Adrenal gland (tissue), 12 donors: ENCODE data around the gene EFR3B. TPM values are rescaled to one million over a fixed set of nuclear protein-coding genes. Genes with fewer than 3 reads are reported as not detected.

Experiments
- DNase-seq, 7 donors: peaks; one replicate each; pipeline ENCODE4 v3.0.0-alpha.2; 2019 to 2020
- H3K27ac ChIP-seq, 5 donors: fragments of 200-600 bp; sonication (generic) in 4 of 5; 1 replicate in 3 of 5; 2 replicates in 2 of 5; pipeline versions ENCODE4 v1.5.1 to v1.8.0; 2016 to 2020; ENCODE audit warnings: mild to moderate bottlenecking in 1 of 5
- H3K27me3 ChIP-seq: fragments of 200-600 bp; 2 replicates; pipeline ENCODE4 v1.8.0; 2021
- H3K36me3 ChIP-seq, 2 donors: fragments of 200-600 bp; replicated peaks in 1 of 2; 1 replicate in 1 of 2; 2 replicates in 1 of 2; pipeline versions ENCODE4 v1.5.1 to v1.8.0; 2018 to 2022
- H3K4me1 ChIP-seq, 2 donors: fragments of 200-600 bp; replicated peaks in 1 of 2; 1 replicate in 1 of 2; 2 replicates in 1 of 2; pipeline versions ENCODE4 v1.5.1 to v1.8.0; 2018 to 2021
- H3K4me3 ChIP-seq, 4 donors: fragments of 200-600 bp; sonication (generic) in 3 of 4; one replicate each; pipeline ENCODE4 v1.5.1; 2016 to 2018
- H3K9me3 ChIP-seq, 3 donors: fragments of 200-600 bp; sonication (generic) in 1 of 3; replicated peaks in 1 of 3; 1 replicate in 2 of 3; 2 replicates in 1 of 3; pipeline versions ENCODE4 v1.5.1 to v1.8.0; 2016 to 2021
- CTCF ChIP-seq, 6 experiments: fragments of 450-650 bp in 4 of 6; fragments of 200-600 bp in 2 of 6; sonication (generic) in 1 of 6; IDR thresholded peaks; 1 replicate in 5 of 6; 2 replicates in 1 of 6; pipeline versions ENCODE4 v1.5.1 to v1.8.0; 2016 to 2021; ENCODE audit warnings: antibody characterized with exemption in 6 of 6, mild to moderate bottlenecking in 2 of 6, moderate library complexity in 1 of 6
- POLR2A ChIP-seq, 2 donors: fragments of 450-650 bp; IDR thresholded peaks; one replicate each; pipeline ENCODE4 v1.6.1; 2017; ENCODE audit warnings: antibody characterized with exemption in 2 of 2, mild to moderate bottlenecking in 2 of 2, moderate library complexity in 1 of 2
- WGBS, 4 donors: extraction: QIAGEN DNeasy Blood & Tissue Kit in 2 of 4; methylation state at CpG; one replicate each; pipeline versions ENCODE4 v1.1.5 to v1.1.7; 2013 to 2017; 5-methylcytosine and 5-hydroxymethylcytosine counted together
- intact Hi-C, 2 donors: fragments of 100-400 bp; cut with DNase I; formaldehyde crosslinking; loops; one replicate each; pipeline versions ENCODE4 v1.14.1 to v1.15.0; 2022 to 2023
- polyA plus RNA-seq, 3 donors: library from polyadenylated mRNA; stranded (reverse); fragments of 200-250 nt in 2 of 3; fragments of 350-450 nt in 1 of 3; fragmentation: Illumina TruSeq in 1 of 3; extraction: RNeasy Lipid Tissue Mini Kit (QIAGEN cat#74804) in 1 of 3; gene quantifications; one replicate each; pipeline ENCODE4 v1.2.3, GENCODE V29; 2013 to 2014
- total RNA-seq, 9 donors: library from RNA; depleted of rRNA in 4 of 9; stranded (reverse); fragments of >200 nt in 4 of 9; fragments of 120-200 nt in 1 of 9; fragmentation: NEBNext Ultra II Directional in 1 of 9; extraction: Animal tissue kit (Norgen Biotek cat#: 25700) in 1 of 9; gene quantifications; one replicate each; pipeline versions ENCODE4 v1.1.0 to v1.2.4, GENCODE V29; 2013 to 2023
- donor health status: healthy with polysubstance abuse.
- donor health status: Bipolar disorder and iron deficiency.
- donor health status: DM: yes; HTN: yes; CAD: no.
- donor health status: DM: no; HTN: no; CAD: no.
- donor health status: DM: no; HTN: no; CAD: no.
- donor health status: DM: yes; HTN: yes; CAD: no.

EFR3B gene
- total and polyA plus RNA-seq, 12 donors, result 0.84 to 18.5 (median 2.4) TPM

GRCh38 chr2:25030702-25031101 is 11.2 kb upstream of the EFR3B start:
- 58 to 77% (median 66%) methylated on average over 2 of the region's 2 CpGs for WGBS, 4 donors
- no peak for DNase-seq
- H3K4me1 ChIP-seq, result no peaks in the 10 kb centered on the region
- no peaks in the 10 kb centered on the region for H3K27me3 ChIP-seq
- intact Hi-C loops, result no loop called here
- no peaks in the 10 kb centered on the region for H3K9me3 ChIP-seq
- no peak overlapping the region for H3K4me3 ChIP-seq
- no peaks in the 10 kb centered on the region for H3K36me3 ChIP-seq
- TF ChIP-seq CTCF (IDR thresholded peaks at IDR 0.05) (no peak), POLR2A (IDR thresholded peaks at IDR 0.05) (no peak)
- H3K27ac ChIP-seq, result no peak overlapping the region

- intact Hi-C loops, result no loop called here
Measured at GRCh38 chr2:25032094-25032493, 9.8 kb upstream of the EFR3B start.

GRCh38 chr2:25032901-25033300 is 9.0 kb upstream of the EFR3B start:
- no peaks in the 10 kb centered on the region for H3K9me3 ChIP-seq
- DNase-seq, result peak in 2 of 7 donors; percentile 21 to 25
- 54 to 74% (median 67%) methylated on average over 3 to 4 of the region's 4 CpGs for WGBS, 4 donors
- intact Hi-C loops, result no loop called here
- no peak overlapping the region for H3K4me3 ChIP-seq
- no peak overlapping the region for H3K27ac ChIP-seq
- TF ChIP-seq CTCF (IDR thresholded peaks at IDR 0.05), result no peak
- TF ChIP-seq POLR2A (IDR thresholded peaks at IDR 0.05), result no peak
- no peaks in the 10 kb centered on the region for H3K4me1 ChIP-seq
- H3K36me3 ChIP-seq, result no peaks in the 10 kb centered on the region
- no peaks in the 10 kb centered on the region for H3K27me3 ChIP-seq

More at GRCh38 chr2:25032094-25032493, 9.8 kb upstream of the EFR3B start:
- no peaks in the 10 kb centered on the region for H3K9me3 ChIP-seq
- H3K4me1 ChIP-seq, result no peaks in the 10 kb centered on the region
- no peak for DNase-seq
- no peak for TF ChIP-seq CTCF (IDR thresholded peaks at IDR 0.05)
- no peak for TF ChIP-seq POLR2A (IDR thresholded peaks at IDR 0.05)
- no peak overlapping the region for H3K4me3 ChIP-seq
- no peaks in the 10 kb centered on the region for H3K27me3 ChIP-seq
- WGBS, 4 donors, result 61 to 73% (median 70%) methylated on average over 3 of the region's 3 CpGs
- no peak overlapping the region for H3K27ac ChIP-seq
- H3K36me3 ChIP-seq, result no peaks in the 10 kb centered on the region

- H3K27ac ChIP-seq, result no peak overlapping the region
- no peaks in the 10 kb centered on the region for H3K9me3 ChIP-seq
- intact Hi-C loops, result no loop called here
- DNase-seq, result no peak
- H3K4me1 ChIP-seq, result no peaks in the 10 kb centered on the region
- H3K4me3 ChIP-seq, result no peak overlapping the region
- H3K27me3 ChIP-seq, result no peaks in the 10 kb centered on the region
- WGBS, 4 donors, result 93 to 99% (median 96%) methylated on average over 5 of the region's 5 CpGs
- no peak for TF ChIP-seq POLR2A (IDR thresholded peaks at IDR 0.05)
- TF ChIP-seq CTCF (IDR thresholded peaks at IDR 0.05), result no peak
- no peaks in the 10 kb centered on the region for H3K36me3 ChIP-seq
Measured at GRCh38 chr2:25034081-25034480, 7.8 kb upstream of the EFR3B start.
